Muscle of leg (tissue), 11 donors: ENCODE data around the gene EEFSEC. TPM values are rescaled to one million over a fixed set of nuclear protein-coding genes. Genes with fewer than 3 reads are reported as not detected.

ENCODE experiments used
- DNase-seq: peaks from one replicate; pipeline ENCODE4 v3.0.0; 2013
- H3K27ac ChIP-seq: one replicate; pipeline ENCODE4 v1.5.1; 2013; ENCODE audit warnings: mild to moderate bottlenecking, low read length, control low read depth
- H3K27me3 ChIP-seq: one replicate; pipeline ENCODE4 v1.6.1; 2013; ENCODE audit warnings: low read length; ENCODE audit not compliant: control insufficient read depth, insufficient read depth
- H3K36me3 ChIP-seq: one replicate; pipeline ENCODE4 v1.6.1; 2013; ENCODE audit warnings: low read length; ENCODE audit not compliant: control insufficient read depth, insufficient read depth
- H3K4me1 ChIP-seq: one replicate; pipeline ENCODE4 v1.6.1; 2013; ENCODE audit warnings: low read length; ENCODE audit not compliant: control insufficient read depth, insufficient read depth
- H3K4me3 ChIP-seq: one replicate; pipeline ENCODE4 v1.5.1; 2013; ENCODE audit warnings: low read length, control low read depth
- H3K9me3 ChIP-seq: replicated peaks from 2 replicates; pipeline ENCODE4 v1.6.1; 2013; ENCODE audit warnings: low read depth, low read length; ENCODE audit not compliant: control insufficient read depth
- WGBS: methylation state at CpG from one replicate; pipeline ENCODE4 v1.1.5; 2013; ENCODE audit warnings: missing lambda C conversion rate; ENCODE audit not compliant: insufficient coverage; 5-methylcytosine and 5-hydroxymethylcytosine counted together
- polyA plus RNA-seq, 8 donors: library from polyadenylated mRNA; unstranded; fragments of 120-200 nt; gene quantifications; one replicate each; pipeline versions ENCODE4 v1.2.1 to v1.2.3, GENCODE V29; 2013; ENCODE audit warnings: inconsistent platforms in 1 of 8, low replicate concordance in 1 of 8; ENCODE audit not compliant: insufficient read length in 8 of 8, insufficient read depth in 1 of 8
- total RNA-seq: library from RNA; stranded (reverse); fragments of 120-200 nt; gene quantifications from one replicate; pipeline ENCODE4 v1.2.4, GENCODE V29; 2013

The EEFSEC gene
- total and polyA plus RNA-seq, 9 donors: 5.5 to 20.9 (median 16.9) TPM

- Histone ChIP-seq H3K36me3 (no peaks in the 10 kb centered on the region), H3K4me1 (peaks cover 7% of the 10 kb centered on the region), H3K27me3 (peaks cover 46% of the 10 kb centered on the region), H3K9me3 (no peaks in the 10 kb centered on the region), H3K27ac (no peak overlapping the region), H3K4me3 (no peak overlapping the region)
- 7% methylated on average over 43 of the region's 66 CpGs for WGBS
- DNase-seq: peak; percentile 42
These were observed 273.0 kb downstream of the EEFSEC start for GRCh38 chr3:128426128-128426921.

DNA sequence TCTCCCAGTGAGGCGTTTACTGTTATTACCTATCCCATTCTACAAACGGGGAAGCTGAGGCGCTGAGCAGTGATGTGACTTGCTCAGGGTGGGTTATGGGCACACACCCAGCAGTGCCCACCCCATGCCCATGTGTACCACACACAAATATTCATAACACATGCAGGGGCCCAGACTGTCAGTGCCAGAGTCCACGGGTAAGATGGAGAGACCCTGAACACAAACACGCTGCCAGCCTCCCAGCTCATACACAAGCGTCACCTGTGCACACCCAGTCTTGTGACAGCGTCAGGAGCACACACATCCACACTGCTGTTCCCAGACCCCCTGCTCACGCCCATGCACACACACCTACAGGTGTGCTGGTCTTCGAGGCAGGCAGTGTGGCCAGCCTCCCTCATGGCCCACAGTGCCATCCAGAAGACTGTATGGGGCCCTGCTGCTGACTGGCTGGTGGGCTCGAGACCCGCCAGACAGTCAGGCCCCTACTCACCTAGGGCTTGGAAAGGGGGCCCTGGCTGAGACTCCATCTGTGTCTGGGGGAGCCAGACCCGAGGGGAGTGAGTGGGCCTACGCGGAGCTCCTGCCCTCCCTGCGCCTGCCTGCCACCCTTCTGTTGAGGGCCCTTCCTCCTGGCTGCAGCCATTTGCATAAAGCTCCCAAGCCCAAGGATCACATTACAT lies 274.0 kb downstream of the EEFSEC start:
- H3K4me3 ChIP-seq: no peak overlapping the region
- no peak overlapping the region for H3K27ac ChIP-seq
- peaks cover 56% of the 10 kb centered on the region for H3K27me3 ChIP-seq
- H3K9me3 ChIP-seq: no peaks in the 10 kb centered on the region
- DNase-seq: no peak
- H3K36me3 ChIP-seq: no peaks in the 10 kb centered on the region
- peaks cover 10% of the 10 kb centered on the region for H3K4me1 ChIP-seq
- WGBS: 82% methylated on average over 15 of the region's 15 CpGs

DNA sequence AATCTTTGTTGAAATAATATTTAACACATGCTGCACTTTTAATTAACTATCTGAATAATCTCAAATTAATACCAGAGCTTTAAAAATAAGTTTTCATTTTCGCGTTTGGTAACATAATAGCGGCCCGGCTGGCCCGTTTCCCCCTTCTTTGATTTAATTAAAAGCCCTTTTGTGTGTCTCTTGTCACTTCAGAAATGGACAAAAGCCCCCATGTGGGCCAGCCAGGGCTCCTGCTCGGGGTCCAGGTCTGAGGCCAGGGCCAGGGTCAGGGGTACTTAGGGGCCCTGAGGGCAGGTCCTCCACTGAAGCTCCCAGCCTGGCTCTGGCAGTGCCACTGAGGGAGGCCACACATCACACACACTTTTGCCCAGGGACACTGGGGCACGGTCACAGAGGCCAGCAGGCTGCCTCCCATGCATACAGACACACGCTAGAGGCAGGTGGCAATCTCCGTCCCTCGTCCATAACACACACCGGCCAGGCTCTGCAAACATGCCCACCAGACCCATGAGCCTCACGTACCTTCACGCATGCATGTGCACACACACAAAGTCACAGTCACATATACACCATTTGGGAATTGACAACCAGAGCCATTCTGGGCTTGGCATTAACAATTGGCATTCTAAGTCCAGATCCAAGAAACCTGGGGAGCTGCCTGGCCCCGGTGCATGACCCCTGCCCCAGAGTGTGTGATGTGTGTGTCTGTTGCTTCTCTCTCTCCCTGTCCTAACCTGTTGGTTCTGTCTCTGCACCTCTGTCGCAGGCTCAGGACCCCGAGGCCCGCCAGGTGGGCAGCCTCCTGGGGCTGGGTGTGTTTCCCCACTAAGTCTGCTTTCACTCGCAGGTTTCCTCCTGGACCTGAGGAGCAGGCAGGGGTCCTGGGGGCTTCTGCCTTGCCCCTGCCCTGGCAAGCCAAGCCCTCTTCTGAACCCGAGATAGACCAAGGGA lies 274.9 kb downstream of the EEFSEC start:
- WGBS: 88% methylated on average over 17 of the region's 19 CpGs
- no peaks in the 10 kb centered on the region for H3K9me3 ChIP-seq
- H3K27me3 ChIP-seq: peaks cover 62% of the 10 kb centered on the region
- DNase-seq: no peak
- no peak overlapping the region for H3K4me3 ChIP-seq
- no peak overlapping the region for H3K27ac ChIP-seq
- no peaks in the 10 kb centered on the region for H3K36me3 ChIP-seq
- H3K4me1 ChIP-seq: peaks cover 16% of the 10 kb centered on the region

- Histone ChIP-seq H3K9me3 (no peaks in the 10 kb centered on the region), H3K4me3 (no peak overlapping the region), H3K27ac (no peak overlapping the region), H3K27me3 (peaks cover 73% of the 10 kb centered on the region), H3K4me1 (peaks cover 20% of the 10 kb centered on the region), H3K36me3 (no peaks in the 10 kb centered on the region)
- WGBS: 57% methylated on average over 14 of the region's 15 CpGs
- no peak for DNase-seq
These were observed 276.0 kb downstream of the EEFSEC start for GRCh38 chr3:128429275-128429674.

GRCh38 chr3:128429751-128430150 lies 276.5 kb downstream of the EEFSEC start:
- H3K9me3 ChIP-seq: no peaks in the 10 kb centered on the region
- 86% methylated on average over 8 of the region's 8 CpGs for WGBS
- H3K4me1 ChIP-seq: peaks cover 20% of the 10 kb centered on the region
- no peaks in the 10 kb centered on the region for H3K36me3 ChIP-seq
- H3K27ac ChIP-seq: no peak overlapping the region
- no peak overlapping the region for H3K4me3 ChIP-seq
- peaks cover 74% of the 10 kb centered on the region for H3K27me3 ChIP-seq
- DNase-seq: no peak

GRCh38 chr3:128430301-128430700 lies 277.0 kb downstream of the EEFSEC start:
- Histone ChIP-seq H3K4me1 (peaks cover 20% of the 10 kb centered on the region), H3K27me3 (peaks cover 77% of the 10 kb centered on the region), H3K4me3 (no peak overlapping the region), H3K27ac (no peak overlapping the region), H3K9me3 (no peaks in the 10 kb centered on the region), H3K36me3 (no peaks in the 10 kb centered on the region)
- 68% methylated on average over 10 of the region's 10 CpGs for WGBS
- no peak for DNase-seq

DNA sequence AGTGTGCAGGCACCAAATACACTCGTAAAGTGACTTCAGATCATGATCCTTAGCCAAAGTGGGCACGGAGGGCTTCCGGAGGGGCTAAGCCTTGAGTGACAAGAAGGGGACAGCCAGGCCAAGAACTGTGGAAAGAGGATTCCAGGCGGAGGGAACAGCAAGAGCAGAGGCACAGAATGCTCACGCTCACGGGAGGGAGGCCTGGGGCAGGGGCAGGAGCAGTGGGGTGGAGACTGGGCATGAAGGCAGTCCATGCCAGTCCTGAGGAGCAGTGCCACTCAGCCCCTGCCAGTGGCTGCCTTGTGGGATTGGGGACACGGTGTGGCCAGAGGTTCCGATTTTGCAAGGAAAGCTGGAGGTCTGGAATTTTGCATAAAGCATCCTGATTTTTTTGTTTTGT lies 277.4 kb downstream of the EEFSEC start:
- Histone ChIP-seq H3K27me3 (peaks cover 76% of the 10 kb centered on the region), H3K27ac (no peak overlapping the region), H3K4me3 (no peak overlapping the region), H3K9me3 (no peaks in the 10 kb centered on the region), H3K36me3 (no peaks in the 10 kb centered on the region), H3K4me1 (peaks cover 20% of the 10 kb centered on the region)
- no peak for DNase-seq
- 55% methylated on average over 8 of the region's 8 CpGs for WGBS

DNA sequence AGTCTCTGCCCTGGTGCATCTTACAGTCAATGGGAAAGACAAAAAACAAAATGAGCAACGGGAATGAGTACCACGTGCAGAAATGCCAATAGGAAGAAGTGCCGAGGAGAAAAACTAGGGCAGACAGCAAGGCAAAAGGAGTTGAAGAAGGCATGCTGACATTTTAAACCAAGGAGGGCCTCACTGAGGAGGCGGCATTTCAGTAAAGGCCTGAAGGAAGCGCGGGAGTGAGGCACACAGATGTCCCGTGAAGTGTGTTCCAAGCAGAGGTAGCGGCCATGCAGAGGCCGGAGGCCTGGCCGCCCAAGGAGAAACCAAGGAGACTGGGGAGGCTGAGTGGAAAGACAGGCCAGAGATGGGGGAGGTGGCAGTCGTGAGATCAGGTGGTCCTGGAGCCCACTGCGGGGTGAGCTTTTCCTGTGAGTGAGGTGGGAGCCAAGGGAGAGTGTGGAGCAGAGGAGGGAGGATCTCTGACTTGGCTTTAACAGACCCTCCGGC lies 278.6 kb downstream of the EEFSEC start:
- Histone ChIP-seq H3K36me3 (no peaks in the 10 kb centered on the region), H3K9me3 (no peaks in the 10 kb centered on the region), H3K27me3 (peaks cover 75% of the 10 kb centered on the region), H3K4me1 (peaks cover 13% of the 10 kb centered on the region), H3K27ac (no peak overlapping the region), H3K4me3 (no peak overlapping the region)
- WGBS: 35% methylated on average over 13 of the region's 13 CpGs
- DNase-seq: no peak

GRCh38 chr3:128432301-128432970 lies 279.2 kb downstream of the EEFSEC start:
- WGBS: 5% methylated on average over 31 of the region's 43 CpGs
- no peak for DNase-seq

More at GRCh38 chr3:128432301-128432970, 279.2 kb downstream of the EEFSEC start:
- no peak overlapping the region for H3K27ac ChIP-seq
- H3K9me3 ChIP-seq: no peaks in the 10 kb centered on the region
- H3K4me3 ChIP-seq: peak overlapping the region; percentile 10
- H3K4me1 ChIP-seq: peaks cover 13% of the 10 kb centered on the region
- H3K27me3 ChIP-seq: peaks cover 72% of the 10 kb centered on the region
- H3K36me3 ChIP-seq: no peaks in the 10 kb centered on the region
